Measurements from ENCODE around the gene CAP1.

CAP1 gene

GRCh38 chr1:40114400-40114799 is 73.9 kb downstream of the CAP1 start:
- Histone ChIP-seq H3K27me3 (replicated peaks in 2 of 5; ENCODE audit: control insufficient read depth in 4 of 5, insufficient read depth in 5 of 5, low read length in 4 of 5) (no peaks in the 10 kb centered on the region), H3K9me3 (ENCODE audit: control extremely low read depth in 1 of 5, control insufficient read depth in 4 of 5, insufficient read depth in 2 of 5, low read depth in 1 of 5, low read length in 4 of 5) (peaks cover 0 to 14% (median 8%) of the 10 kb centered on the region in 5 experiments), H3K4me3 (ENCODE audit: control insufficient read depth in 1 of 7, extremely low read depth in 1 of 7, insufficient read depth in 4 of 7, low read depth in 2 of 7, low read length in 6 of 7) (no peak overlapping the region), H3K36me3 (ENCODE audit: control insufficient read depth in 4 of 4, insufficient read depth in 4 of 4, low read length in 3 of 4) (no peaks in the 10 kb centered on the region), H3K4me1 (ENCODE audit: control extremely low read depth in 1 of 4, control insufficient read depth in 4 of 4, insufficient read depth in 4 of 4, low read length in 3 of 4) (no peaks in the 10 kb centered on the region), H3K27ac (ENCODE audit: insufficient read depth in 1 of 2, low read depth in 1 of 2, low read length in 2 of 2, poor library complexity in 1 of 2, severe bottlenecking in 2 of 2) (no peak overlapping the region)
- WGBS (ENCODE audit: insufficient coverage) = no CpG with 5 or more reads among the region's 3 CpGs
- DNase-seq = no peak
- POLR2A ChIA-PET = no interaction called here
- CTCF ChIA-PET = no interaction called here

DNA sequence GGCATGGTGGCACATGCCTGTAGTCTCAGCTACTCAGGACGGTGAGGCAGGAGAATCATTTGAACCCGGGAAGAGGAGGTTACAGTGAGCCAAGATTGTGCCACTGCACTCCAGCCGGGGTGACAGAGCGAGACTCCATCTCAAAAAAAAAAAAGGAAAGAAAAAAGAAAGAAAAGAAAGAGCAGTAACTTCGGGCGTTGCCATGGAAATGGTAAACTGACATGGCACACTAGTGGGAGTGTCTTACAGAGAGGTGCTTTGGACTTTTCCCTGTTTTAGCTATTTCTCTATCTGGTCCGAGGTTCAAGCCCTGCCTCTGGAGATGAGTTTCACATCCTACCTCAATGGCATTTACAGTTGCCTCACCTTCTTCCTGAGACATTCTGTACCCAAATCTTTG is 79.6 kb downstream of the CAP1 start:
- ChIA-PET POLR2A (no interaction called here), CTCF (interaction anchor here (1.0 to 1.4 kb wide), 3 partner anchors 11 to 33 kb away, joined by 3 to 4 read pairs (median 3); no protein-coding TSS in a partner anchor)
- DNase-seq = no peak
- Histone ChIP-seq H3K27me3 (replicated peaks in 2 of 5; ENCODE audit: control insufficient read depth in 4 of 5, insufficient read depth in 5 of 5, low read length in 4 of 5) (no peaks in the 10 kb centered on the region), H3K27ac (ENCODE audit: insufficient read depth in 1 of 2, low read depth in 1 of 2, low read length in 2 of 2, poor library complexity in 1 of 2, severe bottlenecking in 2 of 2) (no peak overlapping the region), H3K9me3 (ENCODE audit: control extremely low read depth in 1 of 5, control insufficient read depth in 4 of 5, insufficient read depth in 2 of 5, low read depth in 1 of 5, low read length in 4 of 5) (no peaks in the 10 kb centered on the region), H3K4me3 (ENCODE audit: control insufficient read depth in 1 of 7, extremely low read depth in 1 of 7, insufficient read depth in 4 of 7, low read depth in 2 of 7, low read length in 6 of 7) (no peak overlapping the region), H3K36me3 (ENCODE audit: control insufficient read depth in 4 of 4, insufficient read depth in 4 of 4, low read length in 3 of 4) (no peaks in the 10 kb centered on the region), H3K4me1 (ENCODE audit: control extremely low read depth in 1 of 4, control insufficient read depth in 4 of 4, insufficient read depth in 4 of 4, low read length in 3 of 4) (no peaks in the 10 kb centered on the region)
- WGBS (ENCODE audit: insufficient coverage) = 93% methylated on average over 7 of the region's 7 CpGs
